ENCODE measurements around the gene PASK. TPM values are rescaled to one million over a fixed set of nuclear protein-coding genes. Genes with fewer than 3 reads are reported as not detected.

Gene PASK
- total RNA-seq, 2 experiments from 2014 or later, result 71.3 to 74.8 TPM

DNA sequence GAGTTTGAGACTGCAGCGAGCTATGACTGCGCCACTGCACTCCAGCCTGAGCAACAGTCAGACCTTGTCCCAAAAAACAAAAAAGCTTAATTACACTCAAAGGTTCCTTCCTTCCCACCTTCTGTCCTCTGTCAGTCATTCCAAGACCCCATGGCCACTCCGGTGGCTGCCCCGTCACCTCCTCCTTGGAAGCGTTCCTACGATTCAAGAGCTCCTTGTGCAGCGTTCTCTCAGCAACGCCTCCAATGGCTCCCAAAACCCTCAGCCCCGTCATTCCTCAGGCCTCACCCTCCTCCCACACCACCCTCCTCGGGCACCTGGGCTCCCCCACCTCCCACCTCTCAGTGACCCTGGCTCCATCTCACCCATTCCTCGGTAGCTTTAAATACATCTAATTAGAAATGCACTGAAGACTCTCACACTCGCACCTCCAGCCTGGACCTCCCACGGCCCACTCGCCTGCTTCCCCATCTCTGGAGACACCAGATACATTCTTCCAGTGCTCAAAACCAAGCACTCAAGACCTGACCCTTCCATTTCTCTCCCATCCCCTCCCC lies 8.0 kb downstream of the PASK start:
- Mint-ChIP-seq H3K4me3 (no peak overlapping the region), H3K27me3 (no peaks in the 10 kb centered on the region), H3K27ac (no peak overlapping the region), H3K9me3 (no peaks in the 10 kb centered on the region), H3K36me3 (ENCODE audit: low read depth) (peaks cover 17% of the 10 kb centered on the region), H3K4me1 (ENCODE audit: low read depth) (peaks cover 2% of the 10 kb centered on the region)
- POLR2A ChIA-PET, result interaction anchor here (1.2 kb wide), 1 partner anchor 10 kb away, joined by 4 read pairs; no protein-coding TSS in a partner anchor
- TF ChIP-seq, protein P1, sequence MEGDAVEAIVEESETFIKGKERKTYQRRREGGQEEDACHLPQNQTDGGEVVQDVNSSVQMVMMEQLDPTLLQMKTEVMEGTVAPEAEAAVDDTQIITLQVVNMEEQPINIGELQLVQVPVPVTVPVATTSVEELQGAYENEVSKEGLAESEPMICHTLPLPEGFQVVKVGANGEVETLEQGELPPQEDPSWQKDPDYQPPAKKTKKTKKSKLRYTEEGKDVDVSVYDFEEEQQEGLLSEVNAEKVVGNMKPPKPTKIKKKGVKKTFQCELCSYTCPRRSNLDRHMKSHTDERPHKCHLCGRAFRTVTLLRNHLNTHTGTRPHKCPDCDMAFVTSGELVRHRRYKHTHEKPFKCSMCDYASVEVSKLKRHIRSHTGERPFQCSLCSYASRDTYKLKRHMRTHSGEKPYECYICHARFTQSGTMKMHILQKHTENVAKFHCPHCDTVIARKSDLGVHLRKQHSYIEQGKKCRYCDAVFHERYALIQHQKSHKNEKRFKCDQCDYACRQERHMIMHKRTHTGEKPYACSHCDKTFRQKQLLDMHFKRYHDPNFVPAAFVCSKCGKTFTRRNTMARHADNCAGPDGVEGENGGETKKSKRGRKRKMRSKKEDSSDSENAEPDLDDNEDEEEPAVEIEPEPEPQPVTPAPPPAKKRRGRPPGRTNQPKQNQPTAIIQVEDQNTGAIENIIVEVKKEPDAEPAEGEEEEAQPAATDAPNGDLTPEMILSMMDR (IDR thresholded peaks at IDR 0.05), result no peak
- DNase-seq, result no peak
- intact Hi-C loops (cut with micrococcal nuclease), result loop anchor here (10.0 kb wide), 1 partner anchor 56 kb away; no protein-coding TSS in a partner anchor
- ATAC-seq, result no peak
- CTCF ChIA-PET, result no interaction called here

GRCh38 chr2:241140445-241140840 lies 8.8 kb downstream of the PASK start:
- DNase-seq (no peak), ATAC-seq (no peak)
- Mint-ChIP-seq H3K36me3 (ENCODE audit: low read depth) (peaks cover 17% of the 10 kb centered on the region), H3K27ac (no peak overlapping the region), H3K9me3 (no peaks in the 10 kb centered on the region), H3K4me3 (no peak overlapping the region), H3K27me3 (no peaks in the 10 kb centered on the region), H3K4me1 (ENCODE audit: low read depth) (no peaks in the 10 kb centered on the region)
- POLR2A ChIA-PET, result no interaction called here
- intact Hi-C loops (cut with micrococcal nuclease), result loop anchor here (10.0 kb wide), 1 partner anchor 56 kb away; no protein-coding TSS in a partner anchor
- CTCF ChIA-PET, result no interaction called here
- TF ChIP-seq, protein P1 (IDR thresholded peaks at IDR 0.05), result no peak

DNA sequence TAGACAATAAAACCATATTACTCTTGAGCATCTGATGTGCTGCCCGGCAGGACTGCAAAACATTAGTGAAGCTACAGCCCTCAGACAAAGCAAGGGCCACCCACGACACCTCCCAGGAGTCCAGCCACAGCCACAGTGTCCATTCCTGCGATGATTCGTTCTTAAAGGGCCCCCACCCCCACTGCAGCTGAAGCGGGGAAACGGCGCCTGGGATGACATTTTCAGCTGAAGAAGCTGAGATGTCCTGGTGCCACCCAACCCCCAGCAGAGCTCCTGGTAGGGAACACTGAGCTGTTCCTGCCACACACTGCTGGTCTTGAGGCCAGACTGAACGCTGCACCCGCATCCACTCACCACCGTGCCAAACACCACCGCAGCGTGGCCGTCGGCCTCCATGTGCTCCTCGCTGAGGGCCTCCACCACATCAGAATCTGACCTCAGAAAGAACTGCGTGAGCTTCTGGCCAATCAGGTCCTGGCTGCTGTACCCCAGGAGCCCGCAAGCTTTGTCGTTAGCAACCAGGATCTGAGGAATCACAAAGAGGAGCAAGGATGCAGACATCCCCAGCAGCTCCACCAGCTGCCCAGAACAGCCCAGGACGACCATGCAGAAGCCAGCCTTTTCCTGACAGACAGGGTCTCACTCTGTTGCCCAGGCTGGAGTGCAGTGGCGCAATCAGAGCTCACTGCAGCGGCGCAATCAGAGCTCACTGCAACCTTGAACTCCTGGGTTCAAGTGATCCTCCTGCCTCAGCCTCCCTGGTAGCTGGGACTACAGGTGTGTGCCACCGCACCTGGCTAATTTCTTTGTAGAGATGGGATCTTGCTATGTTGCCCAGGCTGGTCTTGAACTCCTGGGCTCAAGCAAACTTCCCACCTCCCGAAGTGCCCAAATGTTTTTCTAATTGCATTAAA lies 9.5 kb downstream of the PASK start:
- no peaks in the 10 kb centered on the region for H3K4me1 Mint-ChIP-seq (ENCODE audit: low read depth)
- no peak for ATAC-seq
- no peaks in the 10 kb centered on the region for H3K27me3 Mint-ChIP-seq
- H3K27ac Mint-ChIP-seq, result no peak overlapping the region
- POLR2A ChIA-PET, result no interaction called here
- CTCF ChIA-PET, result no interaction called here
- no peaks in the 10 kb centered on the region for H3K9me3 Mint-ChIP-seq
- H3K4me3 Mint-ChIP-seq, result no peak overlapping the region
- no peak for DNase-seq
- peaks cover 17% of the 10 kb centered on the region for H3K36me3 Mint-ChIP-seq (ENCODE audit: low read depth)
- TF ChIP-seq, protein P1 (IDR thresholded peaks at IDR 0.05), result no peak
- intact Hi-C loops (cut with micrococcal nuclease), result loop anchor here (10.0 kb wide), 1 partner anchor 55 kb away; no protein-coding TSS in a partner anchor

GRCh38 chr2:241138471-241138870 lies 10.8 kb downstream of the PASK start:
- H3K27me3 Mint-ChIP-seq, result no peaks in the 10 kb centered on the region
- no peak overlapping the region for H3K4me3 Mint-ChIP-seq
- intact Hi-C loops (cut with micrococcal nuclease), result no loop called here
- ChIA-PET CTCF (interaction anchor here (1.0 to 1.3 kb wide), 2 partner anchors 11 to 155 kb away, joined by 3 read pairs; partner anchors contain the start of gene PASK), POLR2A (interaction anchor here (1.2 to 2.3 kb wide), 2 partner anchors 11 to 36 kb away, joined by 4 to 7 read pairs; partner anchors contain the start of genes MTERF4, PASK and PPP1R7)
- DNase-seq (no peak), ATAC-seq (no peak)
- H3K4me1 Mint-ChIP-seq (ENCODE audit: low read depth), result no peaks in the 10 kb centered on the region
- peaks cover 17% of the 10 kb centered on the region for H3K36me3 Mint-ChIP-seq (ENCODE audit: low read depth)
- TF ChIP-seq, protein P1 (IDR thresholded peaks at IDR 0.05), result no peak
- no peak overlapping the region for H3K27ac Mint-ChIP-seq
- H3K9me3 Mint-ChIP-seq, result no peaks in the 10 kb centered on the region

All from activated CD8-positive, alpha-beta T cell treated with anti-CD3 and anti-CD28 coated beads for 36 hours (primary cell).